Measurements from ENCODE around the gene GGT5.

- TF ChIP-seq CTCF (IDR thresholded peaks at IDR 0.05; ENCODE audit: poor library complexity) (no peak), EZH2 (IDR thresholded peaks at IDR 0.05; ENCODE audit: borderline replicate concordance) (no peak)
Observed at GRCh38 chr22:24170632-24171031, 74.2 kb downstream of the GGT5 start.

Data from hepatocyte (in vitro differentiated cells).